ENCODE data around the gene SMDT1. TPM values are rescaled to one million over a fixed set of nuclear protein-coding genes. Genes with fewer than 3 reads are reported as not detected.

The SMDT1 gene
- total and polyA plus RNA-seq, 10 of the 15 experiments (the other 5 are each of a cell fraction or from before 2014, with no cell fraction given) = 19.7 to 176 (median 66.3) TPM

DNA sequence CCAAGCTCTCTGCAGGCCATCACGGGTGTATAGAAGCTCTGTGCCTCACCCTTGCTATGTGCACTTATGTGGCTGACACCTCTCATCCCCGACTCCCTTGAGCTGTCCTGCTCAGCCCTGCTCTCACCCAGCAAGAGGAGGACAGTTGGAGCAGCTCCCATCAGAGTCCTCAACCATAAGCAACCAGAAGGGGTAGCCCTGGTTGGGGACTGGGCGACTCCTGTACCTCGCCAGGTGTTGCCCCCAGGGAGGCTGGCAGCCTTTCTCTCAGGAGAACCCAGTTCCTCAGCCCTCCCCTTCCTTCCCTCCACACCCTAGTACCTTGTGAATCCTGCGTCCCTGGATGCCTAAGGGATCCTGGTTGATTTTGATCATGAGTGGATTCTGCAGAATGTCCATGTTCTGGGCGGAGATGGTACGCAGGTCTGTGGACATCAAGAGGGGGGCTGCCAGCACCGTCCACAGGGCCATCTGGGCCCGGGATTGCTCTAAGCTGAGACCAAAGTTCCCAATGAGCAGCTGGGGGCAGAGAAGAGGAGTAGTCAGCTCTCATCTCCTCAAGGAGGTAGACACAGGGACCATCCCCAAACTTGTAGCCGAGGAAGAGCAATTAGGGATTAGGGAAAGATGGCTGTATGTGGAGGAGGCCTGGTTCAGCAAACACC lies 16.9 kb upstream of the SMDT1 start:
- ChIA-PET RAD21 (ENCODE audit: unreplicated experiment) (no interaction called here), POLR2A (interaction anchor here (0.6 to 0.8 kb wide), 2 partner anchors 18 to 379 kb away, joined by 3 read pairs; no protein-coding TSS in a partner anchor), CTCF (no interaction called here), SMC1A (ENCODE audit: uncharacterized antibody, unreplicated experiment) (interaction anchor here (1.0 kb wide), 1 partner anchor 21 kb away, joined by 3 read pairs; no protein-coding TSS in a partner anchor)
- WGBS (ENCODE audit: insufficient coverage, insufficient replicate concordance, low lambda C conversion rate, missing lambda C conversion rate) = 96% methylated on average over 10 of the region's 10 CpGs
- Histone ChIP-seq H3K9ac (ENCODE audit: control insufficient read depth, insufficient read depth, low read length) (no peak overlapping the region), H3K36me3 (ENCODE audit: control insufficient read depth in 2 of 2, insufficient read depth in 2 of 2, low read length in 1 of 2) (peaks cover 14 to 28% of the 10 kb centered on the region in 2 experiments), H3K79me2 (ENCODE audit: control insufficient read depth, insufficient read depth, low read length) (no peaks in the 10 kb centered on the region), H3K9me3 (replicated peaks; ENCODE audit: control insufficient read depth, insufficient read depth, low read length) (peaks cover 7% of the 10 kb centered on the region; the same call in 1 of the 3 replicates), H3K27ac (ENCODE audit: control insufficient read depth, insufficient read depth) (no peak overlapping the region), H3K27me3 (replicated peaks in 1 of 2; ENCODE audit: control insufficient read depth in 2 of 2, insufficient read depth in 2 of 2, low read length in 1 of 2) (no peaks in the 10 kb centered on the region), H3K4me2 (ENCODE audit: control insufficient read depth, insufficient read depth) (no peak overlapping the region), H3K4me3 (no peak overlapping the region), H4K20me1 (ENCODE audit: control insufficient read depth, insufficient read depth) (no peaks in the 10 kb centered on the region), H2AFZ (ENCODE audit: control insufficient read depth, low read depth, low read length) (no peak overlapping the region), H3K4me1 (ENCODE audit: control insufficient read depth, insufficient read depth, low read length) (no peaks in the 10 kb centered on the region)
- intact Hi-C loops (cut with micrococcal nuclease; ENCODE audit: unreplicated experiment) (no loop called here), in situ Hi-C loops (cut with MboI) (no loop called here)
- no TSS peak for BruUV-seq (replicated peaks)
- ATAC-seq (no peak), DNase-seq (ENCODE audit: low read depth, low spot score) (no peak), FAIRE-seq (no peak)
- TF ChIP-seq JUNB (IDR thresholded peaks at IDR 0.05) (no peak), HDAC2 (IDR thresholded peaks at IDR 0.05) (no peak), CBX5 (IDR thresholded peaks at IDR 0.05; ENCODE audit: low read depth) (no peak), MYB (IDR thresholded peaks at IDR 0.05; ENCODE audit: borderline replicate concordance, low read depth, low read length) (no peak), CUX1 (IDR thresholded peaks at IDR 0.05; ENCODE audit: insufficient replicate concordance, low read depth, low read length) (no peak), KAT2A (conservative IDR thresholded peaks at IDR 0.05; ENCODE audit: control insufficient read depth, low read depth, low read length) (no peak)
- TF ChIP-seq, protein P1, sequence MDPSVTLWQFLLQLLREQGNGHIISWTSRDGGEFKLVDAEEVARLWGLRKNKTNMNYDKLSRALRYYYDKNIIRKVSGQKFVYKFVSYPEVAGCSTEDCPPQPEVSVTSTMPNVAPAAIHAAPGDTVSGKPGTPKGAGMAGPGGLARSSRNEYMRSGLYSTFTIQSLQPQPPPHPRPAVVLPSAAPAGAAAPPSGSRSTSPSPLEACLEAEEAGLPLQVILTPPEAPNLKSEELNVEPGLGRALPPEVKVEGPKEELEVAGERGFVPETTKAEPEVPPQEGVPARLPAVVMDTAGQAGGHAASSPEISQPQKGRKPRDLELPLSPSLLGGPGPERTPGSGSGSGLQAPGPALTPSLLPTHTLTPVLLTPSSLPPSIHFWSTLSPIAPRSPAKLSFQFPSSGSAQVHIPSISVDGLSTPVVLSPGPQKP (IDR thresholded peaks at IDR 0.05; ENCODE audit: low read depth, low read length) = no peak
